GM18505 (cell line): Measurements from ENCODE around the gene BACE1-AS.

ENCODE experiments used
- ATAC-seq: cut with Tn5 transposase; IDR thresholded peaks from one replicate; pipeline ENCODE4 v1.9.1; 2021; ENCODE audit not compliant: unreplicated experiment
- POLR2A ChIP-seq: IDR thresholded peaks from 4 replicates; pipeline ENCODE4 v1.6.1; 2011; ENCODE audit warnings: borderline replicate concordance; ENCODE audit not compliant: insufficient read depth, insufficient read length; ENCODE audit errors: extremely low read depth

Gene BACE1-AS

DNA sequence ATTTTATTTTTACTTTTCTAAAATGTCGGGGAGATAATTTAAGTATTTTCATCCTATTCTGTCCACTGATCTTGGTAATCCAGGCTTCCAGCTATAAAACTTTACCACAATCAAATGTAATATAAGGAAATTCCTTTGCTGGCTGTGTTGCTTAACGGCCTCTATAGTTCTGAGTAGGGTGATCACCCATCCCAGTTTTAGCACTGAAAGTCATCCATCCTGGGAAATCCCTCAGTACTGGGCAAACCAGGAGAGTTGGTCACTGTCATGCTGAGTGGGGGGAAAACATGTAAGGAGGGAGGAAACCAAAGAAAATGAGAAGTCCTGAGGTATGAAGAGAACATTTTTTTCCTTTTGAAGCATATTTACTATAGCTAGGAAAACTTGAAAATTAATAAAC lies 12.8 kb upstream of the BACE1-AS start:
- no peak for TF ChIP-seq POLR2A
- no peak for ATAC-seq

DNA sequence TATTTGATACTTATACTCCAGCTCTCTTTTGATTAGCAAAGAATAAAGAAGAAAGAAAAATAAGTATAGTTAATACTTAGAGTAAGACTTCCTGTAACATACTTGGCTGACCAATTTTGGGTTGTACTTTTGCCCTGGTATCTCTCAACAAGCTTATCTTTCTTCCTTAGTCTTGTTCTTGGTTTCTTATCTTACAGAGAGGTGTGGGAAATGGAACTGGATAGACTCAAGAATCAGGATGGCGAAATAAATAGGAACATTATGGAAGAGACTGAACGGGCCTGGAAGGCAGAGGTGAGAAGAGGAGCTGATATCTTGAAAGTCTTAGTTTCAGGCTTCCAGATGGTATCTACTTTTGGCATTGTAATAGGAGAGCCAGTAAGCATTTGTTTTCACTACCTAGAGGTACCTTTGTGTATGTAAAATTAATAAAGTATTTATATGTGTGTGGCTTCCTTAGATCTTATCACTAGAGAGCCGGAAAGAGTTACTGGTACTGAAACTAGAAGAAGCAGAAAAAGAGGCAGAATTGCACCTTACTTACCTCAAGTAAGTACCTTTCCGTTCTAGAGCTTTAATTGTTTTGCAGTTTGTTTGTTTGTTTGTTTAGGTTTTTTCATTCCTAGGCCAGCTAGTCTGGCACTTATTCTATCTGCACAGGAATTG lies 11.3 kb upstream of the BACE1-AS start:
- ATAC-seq = no peak
- no peak for TF ChIP-seq POLR2A

DNA sequence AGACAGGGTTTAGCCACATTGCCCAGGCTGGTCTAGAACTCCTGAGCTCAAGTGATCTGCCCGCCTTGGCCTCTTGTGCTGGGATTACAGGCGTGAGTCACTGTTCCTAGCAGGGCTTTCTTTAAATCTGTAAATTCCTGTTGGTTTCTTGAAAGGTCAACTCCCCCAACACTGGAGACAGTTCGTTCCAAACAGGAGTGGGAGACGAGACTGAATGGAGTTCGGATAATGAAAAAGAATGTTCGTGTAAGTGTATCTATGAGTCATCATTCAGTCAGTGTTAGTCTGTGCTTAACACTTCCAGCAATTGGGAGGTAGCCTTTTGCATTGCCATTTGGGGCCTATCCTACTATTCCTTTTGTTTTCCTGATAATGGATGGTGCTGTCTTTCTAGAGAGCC lies 10.0 kb upstream of the BACE1-AS start:
- no peak for ATAC-seq
- no peak for TF ChIP-seq POLR2A

GRCh38 chr11:117281869-117282268 lies 9.3 kb upstream of the BACE1-AS start:
- TF ChIP-seq POLR2A = no peak
- ATAC-seq = no peak

- ATAC-seq = no peak
- no peak for TF ChIP-seq POLR2A
Observed at GRCh38 chr11:117282956-117283355, 8.2 kb upstream of the BACE1-AS start.

DNA sequence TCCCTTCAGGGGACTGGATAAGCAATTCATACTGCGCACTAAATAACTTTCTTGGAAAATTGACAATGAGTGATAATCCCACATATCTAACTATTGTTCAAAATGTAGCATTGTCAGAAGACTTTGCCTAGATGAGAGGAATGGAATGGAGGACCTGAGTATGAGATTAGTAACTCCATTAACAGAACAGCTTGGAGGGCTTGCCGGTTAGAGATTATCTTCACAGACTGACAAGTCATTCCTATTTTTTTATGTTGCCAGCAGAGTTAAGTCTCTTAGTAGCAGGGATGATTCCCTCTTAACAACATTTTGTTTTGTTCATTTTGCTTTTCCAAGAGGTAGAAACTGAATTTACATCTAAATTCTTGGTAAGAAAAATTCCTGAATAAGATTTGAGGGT lies 7.1 kb upstream of the BACE1-AS start:
- TF ChIP-seq POLR2A = no peak
- no peak for ATAC-seq

DNA sequence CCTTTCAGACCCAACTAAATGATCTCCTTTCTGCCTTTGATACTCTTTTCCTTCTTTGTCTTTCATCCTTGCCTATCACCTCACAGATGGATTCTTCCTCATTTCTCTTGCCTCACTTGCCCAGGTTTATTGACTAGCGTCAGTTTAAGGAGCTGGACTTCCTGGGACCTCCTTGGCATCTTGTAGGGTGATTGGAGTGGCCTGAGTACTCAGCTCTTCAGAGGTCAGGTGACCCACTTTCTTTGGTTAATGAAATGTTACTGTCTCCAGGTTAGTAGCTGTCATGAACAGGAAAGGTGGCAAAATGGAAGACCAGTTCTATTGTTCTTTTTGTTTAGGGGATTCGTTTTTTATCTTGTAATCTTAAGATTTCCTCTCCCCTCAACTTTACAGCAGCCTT lies 4.6 kb upstream of the BACE1-AS start:
- ATAC-seq = no peak

DNA sequence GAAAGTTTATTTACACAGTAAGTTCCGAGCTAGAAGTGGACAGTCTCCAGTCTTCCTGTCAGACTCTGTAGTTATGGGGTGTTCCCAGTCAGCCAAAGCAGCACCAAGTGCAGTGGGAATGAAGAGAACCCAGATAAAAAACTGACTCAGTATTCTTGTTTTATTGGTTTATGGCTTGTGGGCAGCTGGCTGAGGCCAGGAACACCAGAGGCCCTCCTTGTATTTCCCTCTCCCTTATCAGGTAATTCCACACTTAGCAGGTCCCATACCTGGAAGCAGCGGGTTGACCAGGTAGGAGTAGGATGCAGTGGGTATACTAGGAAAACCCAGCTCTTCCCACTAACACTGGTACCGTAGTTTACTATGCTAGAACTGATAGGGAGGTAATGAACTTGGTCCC lies 3.5 kb upstream of the BACE1-AS start:
- TF ChIP-seq POLR2A = no peak

More for the DNA sequence above, 4.6 kb upstream of the BACE1-AS start:
- TF ChIP-seq POLR2A = no peak

DNA sequence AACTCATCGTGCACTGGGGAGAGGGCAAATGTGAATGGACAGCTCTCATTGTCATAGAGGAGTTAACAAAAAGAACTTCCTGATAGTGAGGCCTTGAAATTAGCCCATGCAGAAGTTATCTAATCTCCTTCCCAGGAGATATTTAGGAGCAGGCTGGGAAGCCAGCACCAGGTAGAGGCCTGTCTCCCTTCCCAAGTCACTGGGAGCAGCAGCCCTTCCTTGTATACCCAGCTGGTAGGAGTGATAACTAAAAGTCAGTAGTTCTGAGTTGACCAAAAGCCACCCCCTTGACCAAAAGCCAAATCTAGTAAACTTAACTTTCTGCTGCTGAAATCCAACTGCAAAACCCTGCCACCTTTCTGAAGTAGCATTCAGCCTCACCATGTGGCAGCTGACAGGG lies 1.4 kb upstream of the BACE1-AS start:
- ATAC-seq = no peak
- no peak for TF ChIP-seq POLR2A

More for the DNA sequence above, 3.5 kb upstream of the BACE1-AS start:
- no peak for ATAC-seq

- no peak for ATAC-seq
- TF ChIP-seq POLR2A = no peak
Observed at GRCh38 chr11:117292616-117293015, 1.5 kb downstream of the BACE1-AS start.

DNA sequence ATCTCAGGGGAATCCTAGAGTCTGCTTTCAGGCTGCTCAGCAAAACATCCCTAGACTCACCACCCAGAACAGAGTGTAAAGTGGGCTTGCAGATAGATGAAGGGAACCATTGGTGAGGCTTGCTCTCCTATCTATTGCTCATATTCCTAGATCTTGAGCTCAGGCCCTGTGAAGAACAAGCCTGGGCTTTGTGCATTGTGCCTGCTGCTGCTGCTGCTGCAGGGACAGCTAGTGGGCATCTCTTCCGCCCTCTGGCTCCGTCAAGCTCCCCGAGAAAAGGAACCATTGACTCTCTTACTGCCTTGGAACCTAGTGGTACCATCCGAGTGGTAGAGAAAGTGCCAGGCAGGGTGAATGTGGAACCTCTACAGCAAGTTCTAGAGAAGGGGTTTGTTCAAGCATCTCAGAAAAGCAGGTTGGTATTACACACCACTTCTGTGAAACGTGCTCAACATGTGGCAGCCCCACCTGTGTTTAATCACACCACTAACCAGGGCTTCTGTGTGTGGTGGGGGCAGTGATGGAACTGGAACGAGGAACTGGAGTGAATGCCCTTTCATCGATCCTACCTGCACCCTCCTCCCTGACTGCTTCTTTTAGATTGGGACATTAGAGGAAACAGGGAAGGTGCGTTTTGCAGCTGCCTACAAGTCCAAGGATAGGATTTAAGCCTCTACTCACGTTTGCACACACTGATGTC lies 4.4 kb downstream of the BACE1-AS start:
- TF ChIP-seq POLR2A = no peak
- ATAC-seq = no peak

- no peak for ATAC-seq
- TF ChIP-seq POLR2A = no peak
Observed at GRCh38 chr11:117296881-117297280, 5.7 kb downstream of the BACE1-AS start.

DNA sequence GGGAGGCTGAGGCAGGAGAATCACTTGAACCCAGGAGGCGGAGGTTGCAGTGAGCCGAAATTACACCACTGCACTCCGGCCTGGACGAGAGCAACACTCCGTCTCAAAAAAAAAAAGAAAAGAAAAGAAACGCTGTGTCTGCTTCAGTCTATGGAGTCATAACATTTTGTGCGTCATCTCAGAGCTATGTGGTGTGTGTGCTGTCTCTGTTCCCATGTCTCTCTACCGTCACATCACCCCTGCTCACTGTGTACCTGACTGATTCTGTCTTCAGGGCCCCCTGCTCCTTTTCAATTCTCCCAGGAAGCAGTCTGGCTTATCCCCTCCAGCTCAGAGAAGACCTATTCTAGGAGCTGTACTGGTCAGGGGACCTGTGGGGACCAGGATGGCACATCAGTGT lies 7.0 kb downstream of the BACE1-AS start:
- ATAC-seq = no peak
- TF ChIP-seq POLR2A = no peak
